Left lung (tissue), 10 donors: Measurements from ENCODE around the gene SLC9A3. TPM values are rescaled to one million over a fixed set of nuclear protein-coding genes. Genes with fewer than 3 reads are reported as not detected.
A peak's percentile ranks its signal among the peaks of the same experiment; 100 is the strongest.

Experiments
- ATAC-seq: fragments of 200-7000 bp; cut with Tn5 transposase; one replicate; pipeline ENCODE4 v1.9.1; 2020; ENCODE audit warnings: moderate library complexity
- DNase-seq, 4 donors: peaks; one replicate each; pipeline ENCODE4 v3.0.0-alpha.2; 2013 to 2020
- H3K27ac ChIP-seq, 2 donors: fragments of 200-600 bp; sonication (generic) in 1 of 2; one replicate each; pipeline versions ENCODE4 v1.5.0 to v1.8.0; 2020 to 2021
- H3K27me3 ChIP-seq, 2 donors: fragments of 200-600 bp; sonication (generic) in 1 of 2; one replicate each; pipeline versions ENCODE4 v1.5.0 to v1.8.0; 2020 to 2021
- H3K36me3 ChIP-seq, 2 donors: fragments of 200-600 bp; sonication (generic) in 1 of 2; one replicate each; pipeline versions ENCODE4 v1.5.0 to v1.8.0; 2020 to 2021
- H3K4me1 ChIP-seq, 2 donors: fragments of 200-600 bp; one replicate each; pipeline ENCODE4 v1.8.0; 2021
- H3K4me3 ChIP-seq, 2 donors: fragments of 200-600 bp; sonication (generic) in 1 of 2; one replicate each; pipeline versions ENCODE4 v1.5.0 to v1.8.0; 2020 to 2021; ENCODE audit warnings: mild to moderate bottlenecking in 1 of 2
- H3K9me3 ChIP-seq, 2 donors: fragments of 200-600 bp; sonication (generic) in 1 of 2; one replicate each; pipeline versions ENCODE4 v1.5.0 to v1.8.0; 2020 to 2021
- intact Hi-C, 2 donors: fragments of 100-400 bp; cut with DNase I; formaldehyde crosslinking; loops; one replicate each; pipeline versions ENCODE4 v1.11.2 to v1.14.2; 2022
- polyA plus RNA-seq, 6 donors: library from polyadenylated mRNA; unstranded; fragments of 120-200 nt; gene quantifications; one replicate each; pipeline ENCODE4 v1.2.1, GENCODE V29; 2013; ENCODE audit not compliant: insufficient read length in 6 of 6
- total RNA-seq, 2 donors: library from RNA; stranded (reverse); fragmentation: NEBNext Ultra II Directional; extraction: Animal tissue kit (Norgen Biotek cat#: 25700); gene quantifications; one replicate each; pipeline ENCODE4 v1.2.1, GENCODE V29; 2021
- TF ChIP-seq, protein P1 (sequence below), 2 donors: fragments of 200-600 bp; sonication (generic) in 1 of 2; IDR thresholded peaks; one replicate each; pipeline versions ENCODE4 v1.5.0 to v1.8.0; 2021; ENCODE audit warnings: antibody characterized with exemption in 2 of 2
- donor health status: DM: no; HTN: yes; CAD: no.
- donor health status: DM: no; HTN: no; CAD: no.

SLC9A3 gene
- total and polyA plus RNA-seq, 8 donors: 0.99 to 4.3 (median 2.9) TPM

DNA sequence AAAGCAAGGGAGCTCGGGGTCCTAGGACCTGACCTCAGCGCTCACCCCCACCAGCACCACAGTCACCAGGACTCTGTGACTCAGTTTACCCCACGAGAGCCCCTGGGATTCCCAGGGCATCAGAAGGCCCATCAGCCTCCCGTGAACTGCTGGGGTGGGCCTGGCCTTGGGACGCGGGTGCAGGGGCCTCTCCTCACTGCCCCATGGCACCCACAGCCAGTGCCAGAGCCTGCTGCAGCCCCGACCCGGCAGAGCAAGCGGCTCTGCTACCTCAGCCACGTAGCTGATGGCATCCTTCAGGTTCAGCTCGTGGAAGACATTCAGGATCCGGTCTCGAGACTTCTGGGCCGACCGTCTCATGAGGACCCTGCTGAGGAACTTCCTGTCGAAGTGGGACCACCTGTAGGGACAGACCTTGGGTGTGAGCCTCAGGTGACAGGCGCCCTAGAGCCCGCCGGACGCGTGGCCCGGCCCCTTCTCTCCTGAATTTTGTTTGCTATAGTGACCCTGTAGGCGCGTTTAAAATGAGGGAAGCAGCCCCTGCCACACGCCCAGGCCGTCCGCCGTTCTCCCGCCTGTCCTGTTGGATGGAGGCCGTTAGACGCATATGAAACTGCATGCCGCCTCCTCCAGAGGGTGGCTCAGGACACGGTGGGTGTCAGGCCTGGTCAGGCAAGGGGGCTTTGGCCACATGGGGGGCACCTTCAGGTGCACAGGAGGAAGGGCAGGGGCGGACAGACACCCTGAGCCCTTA, 44.5 kb downstream of the SLC9A3 start:
- no peaks in the 10 kb centered on the region for H3K36me3 ChIP-seq
- no peak for ATAC-seq
- intact Hi-C loops: no loop called here
- no peak for DNase-seq
- H3K4me3 ChIP-seq: no peak overlapping the region
- H3K9me3 ChIP-seq: no peaks in the 10 kb centered on the region
- H3K27me3 ChIP-seq: peaks cover 31 to 96% of the 10 kb centered on the region in 2 donors
- TF ChIP-seq, protein P1, sequence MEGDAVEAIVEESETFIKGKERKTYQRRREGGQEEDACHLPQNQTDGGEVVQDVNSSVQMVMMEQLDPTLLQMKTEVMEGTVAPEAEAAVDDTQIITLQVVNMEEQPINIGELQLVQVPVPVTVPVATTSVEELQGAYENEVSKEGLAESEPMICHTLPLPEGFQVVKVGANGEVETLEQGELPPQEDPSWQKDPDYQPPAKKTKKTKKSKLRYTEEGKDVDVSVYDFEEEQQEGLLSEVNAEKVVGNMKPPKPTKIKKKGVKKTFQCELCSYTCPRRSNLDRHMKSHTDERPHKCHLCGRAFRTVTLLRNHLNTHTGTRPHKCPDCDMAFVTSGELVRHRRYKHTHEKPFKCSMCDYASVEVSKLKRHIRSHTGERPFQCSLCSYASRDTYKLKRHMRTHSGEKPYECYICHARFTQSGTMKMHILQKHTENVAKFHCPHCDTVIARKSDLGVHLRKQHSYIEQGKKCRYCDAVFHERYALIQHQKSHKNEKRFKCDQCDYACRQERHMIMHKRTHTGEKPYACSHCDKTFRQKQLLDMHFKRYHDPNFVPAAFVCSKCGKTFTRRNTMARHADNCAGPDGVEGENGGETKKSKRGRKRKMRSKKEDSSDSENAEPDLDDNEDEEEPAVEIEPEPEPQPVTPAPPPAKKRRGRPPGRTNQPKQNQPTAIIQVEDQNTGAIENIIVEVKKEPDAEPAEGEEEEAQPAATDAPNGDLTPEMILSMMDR (IDR thresholded peaks at IDR 0.05): no peak
- no peak overlapping the region for H3K27ac ChIP-seq
- H3K4me1 ChIP-seq: peaks cover 3 to 5% of the 10 kb centered on the region in 2 donors

DNA sequence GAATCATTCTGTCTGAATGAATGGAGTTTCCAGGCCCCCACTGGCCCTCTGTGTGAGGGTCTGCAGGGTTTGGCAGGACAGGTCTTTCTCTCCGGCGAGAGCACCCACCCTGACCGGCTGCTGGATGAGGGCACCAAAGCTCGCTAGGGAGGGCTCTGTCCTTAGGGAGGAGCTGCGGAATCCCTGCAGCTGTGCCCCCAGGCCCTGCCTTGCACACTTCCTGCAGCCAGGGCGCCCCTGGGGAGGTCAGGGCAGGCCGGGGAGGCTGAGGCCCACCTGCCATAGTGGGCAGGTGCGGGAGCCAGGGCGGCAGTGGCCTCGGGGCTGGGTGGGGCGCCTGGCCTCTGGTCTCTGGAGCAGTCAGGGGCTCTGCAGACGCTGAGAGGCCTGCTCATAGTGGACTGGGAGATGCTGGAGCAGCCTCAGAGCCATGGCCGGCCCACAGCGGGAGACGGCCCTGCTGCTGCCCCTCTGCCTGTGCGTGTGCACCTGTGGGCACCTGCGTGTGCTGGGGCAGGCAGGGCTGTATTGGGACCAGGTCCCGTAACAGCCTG, 45.2 kb downstream of the SLC9A3 start:
- intact Hi-C loops: no loop called here
- H3K27ac ChIP-seq: no peak overlapping the region
- DNase-seq (peak in 1 of 4 donors; percentile 73), ATAC-seq (no peak)
- peaks cover 4 to 7% of the 10 kb centered on the region in 2 donors for H3K4me1 ChIP-seq
- no peak overlapping the region for H3K4me3 ChIP-seq
- no peaks in the 10 kb centered on the region for H3K9me3 ChIP-seq
- H3K36me3 ChIP-seq: no peaks in the 10 kb centered on the region
- TF ChIP-seq, protein P1 (IDR thresholded peaks at IDR 0.05): no peak
- peaks cover 32 to 92% of the 10 kb centered on the region in 2 donors for H3K27me3 ChIP-seq

DNA sequence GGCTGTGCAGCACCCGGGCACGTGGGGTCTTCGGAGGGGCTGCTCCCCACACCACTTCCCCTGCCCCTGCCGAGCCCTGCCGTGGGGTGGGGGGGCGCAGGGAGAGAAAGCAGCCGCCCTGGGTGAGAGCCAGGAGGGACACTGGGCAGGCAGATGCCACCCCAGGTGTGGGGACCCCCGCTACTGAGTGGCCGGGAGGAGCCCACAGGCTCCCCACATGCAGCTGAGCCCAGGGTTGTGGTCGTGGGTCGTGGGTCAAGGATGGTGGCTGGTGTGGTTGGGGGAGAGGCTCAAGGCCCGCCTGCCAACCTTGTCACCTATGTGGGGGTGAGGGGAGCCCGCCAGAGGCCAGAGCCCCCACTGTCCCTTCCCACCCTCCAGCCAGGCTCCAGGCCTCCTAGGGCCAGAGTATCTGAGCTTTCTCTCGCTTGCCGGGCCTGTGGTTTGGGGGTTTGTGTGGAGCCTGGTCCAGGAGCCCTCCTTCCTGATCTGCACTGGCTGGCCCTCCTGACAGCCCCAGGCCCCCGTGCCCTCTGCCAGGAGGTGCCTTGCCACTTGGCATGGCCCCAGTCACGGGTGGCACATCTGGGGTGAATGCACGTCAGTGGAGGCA, 45.8 kb downstream of the SLC9A3 start:
- H3K9me3 ChIP-seq: no peaks in the 10 kb centered on the region
- no peak overlapping the region for H3K4me3 ChIP-seq
- H3K36me3 ChIP-seq: no peaks in the 10 kb centered on the region
- ATAC-seq (no peak), DNase-seq (peak in 1 of 4 donors; percentile 72)
- TF ChIP-seq, protein P1 (IDR thresholded peaks at IDR 0.05): no peak
- H3K27ac ChIP-seq: no peak overlapping the region
- intact Hi-C loops: no loop called here
- H3K27me3 ChIP-seq: peaks cover 32 to 92% of the 10 kb centered on the region in 2 donors
- peaks cover 4 to 12% of the 10 kb centered on the region in 2 donors for H3K4me1 ChIP-seq

DNA sequence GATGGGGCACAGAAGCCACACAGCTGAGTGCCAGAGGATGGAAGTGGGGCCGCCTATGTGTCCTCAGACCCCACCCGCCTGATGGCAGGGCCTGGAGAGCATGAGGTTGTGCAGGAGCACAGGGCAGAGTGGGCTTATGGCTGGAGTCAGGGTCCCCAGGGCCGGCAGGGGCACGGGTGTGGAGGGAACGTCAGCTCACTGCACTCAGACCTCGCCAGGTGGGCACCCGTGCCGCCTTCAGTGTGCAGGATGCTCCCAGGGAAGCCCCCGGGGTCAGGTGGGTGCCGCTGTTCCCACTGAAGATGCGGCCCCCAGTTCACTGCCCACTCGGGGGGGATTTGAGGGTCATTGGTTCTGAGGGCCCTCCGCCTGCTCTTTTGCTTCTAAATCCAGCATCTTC, 46.4 kb downstream of the SLC9A3 start:
- peaks cover 32 to 87% of the 10 kb centered on the region in 2 donors for H3K27me3 ChIP-seq
- TF ChIP-seq, protein P1 (IDR thresholded peaks at IDR 0.05): no peak
- H3K9me3 ChIP-seq: no peaks in the 10 kb centered on the region
- ATAC-seq (no peak), DNase-seq (peak in 1 of 4 donors; percentile 74)
- no peaks in the 10 kb centered on the region for H3K36me3 ChIP-seq
- intact Hi-C loops: no loop called here
- H3K4me3 ChIP-seq: no peak overlapping the region
- H3K4me1 ChIP-seq: peaks cover 4 to 13% of the 10 kb centered on the region in 2 donors
- H3K27ac ChIP-seq: no peak overlapping the region

DNA sequence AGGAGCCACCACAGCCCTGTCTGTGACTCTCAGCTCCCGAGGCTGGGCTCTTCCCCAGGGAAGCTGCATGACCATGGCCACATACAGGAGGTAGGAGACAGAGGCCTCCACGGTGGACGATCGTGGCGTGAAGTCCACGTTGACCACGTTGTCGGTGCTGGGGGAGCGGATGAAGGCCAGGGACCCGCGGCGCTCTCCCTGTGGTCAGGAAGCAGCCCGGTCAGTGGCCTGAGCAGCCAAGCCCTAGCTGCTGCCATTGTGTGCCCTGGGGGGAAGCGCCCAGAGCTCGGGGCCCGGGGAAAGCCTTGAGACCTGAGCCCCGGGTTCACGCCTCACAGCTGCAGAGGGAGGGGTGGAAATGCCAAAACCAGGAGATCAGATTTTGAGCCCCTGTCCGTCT, 47.0 kb downstream of the SLC9A3 start:
- ATAC-seq (no peak), DNase-seq (peak in 1 of 4 donors; percentile 71)
- Histone ChIP-seq H3K9me3 (no peaks in the 10 kb centered on the region), H3K4me1 (peaks cover 4 to 18% of the 10 kb centered on the region in 2 donors), H3K4me3 (no peak overlapping the region), H3K27me3 (peaks cover 32 to 81% of the 10 kb centered on the region in 2 donors), H3K27ac (no peak overlapping the region), H3K36me3 (no peaks in the 10 kb centered on the region)
- intact Hi-C loops: no loop called here
- TF ChIP-seq, protein P1 (IDR thresholded peaks at IDR 0.05): no peak
